H1 (cell line): ENCODE data around the gene AGO3.
A peak's percentile ranks its signal among the peaks of the same experiment; 100 is the strongest.

Source experiments
- EGR1 ChIP-seq: IDR thresholded peaks from 2 replicates; pipeline ENCODE4 v1.6.1; 2011; ENCODE audit warnings: low read depth, low read length, borderline replicate concordance
- EZH2 ChIP-seq: fragments of 200-600 bp; sonication (generic); IDR thresholded peaks from 2 replicates; pipeline ENCODE4 v1.7.1; 2012; ENCODE audit warnings: low read depth, mild to moderate bottlenecking, moderate library complexity, low read length, inconsistent platforms; ENCODE audit not compliant: severe bottlenecking
- POLR2A ChIP-seq, 2 experiments: IDR thresholded peaks; 1 replicate in 1 of 2; 2 replicates in 1 of 2; pipeline ENCODE4 v1.6.1; 2011; ENCODE audit warnings: low read depth in 2 of 2, low read length in 2 of 2, mild to moderate bottlenecking in 2 of 2; ENCODE audit errors: control extremely low read depth in 1 of 2
- POLR2AphosphoS5 ChIP-seq: IDR thresholded peaks from 2 replicates; pipeline ENCODE4 v1.6.1; 2011; ENCODE audit warnings: low read depth, low read length
- RBBP5 ChIP-seq: IDR thresholded peaks from 2 replicates; pipeline ENCODE4 v1.7.1; 2012; ENCODE audit warnings: low read depth, mild to moderate bottlenecking, inconsistent platforms, low read length, moderate library complexity, borderline replicate concordance
- SIN3A ChIP-seq, 2 experiments: IDR thresholded peaks in 1 of 2; conservative IDR thresholded peaks in 1 of 2; 2 replicates each; pipeline ENCODE4 v1.6.1; 2011 to 2012; ENCODE audit warnings: low read length in 2 of 2, improper control_type of control experiment in 1 of 2, low read depth in 1 of 2, mild to moderate bottlenecking in 1 of 2
- SIX5 ChIP-seq: IDR thresholded peaks from 2 replicates; pipeline ENCODE4 v1.6.1; 2011; ENCODE audit warnings: mild to moderate bottlenecking, low read depth, low read length
- TAF1 ChIP-seq: IDR thresholded peaks from 2 replicates; pipeline ENCODE4 v1.6.1; 2011; ENCODE audit warnings: mild to moderate bottlenecking, low read depth, low read length
- USF2 ChIP-seq: IDR thresholded peaks from 2 replicates; pipeline ENCODE4 v1.6.1; 2011; ENCODE audit warnings: low read length, improper control_type of control experiment
- TF ChIP-seq, protein P1 (sequence below), 3 experiments: IDR thresholded peaks; 1 replicate in 2 of 3; 2 replicates in 1 of 3; pipeline versions ENCODE4 v1.5.1 to v1.6.1; 2011; ENCODE audit warnings: low read length in 3 of 3, mild to moderate bottlenecking in 3 of 3, inconsistent platforms in 2 of 3, low read depth in 1 of 3, moderate library complexity in 1 of 3; ENCODE audit not compliant: insufficient read depth in 1 of 3; ENCODE audit errors: control extremely low read depth in 1 of 3
- TF ChIP-seq, protein P2 (sequence below): IDR thresholded peaks from 2 replicates; pipeline ENCODE4 v1.6.1; 2011; ENCODE audit warnings: low read depth, mild to moderate bottlenecking, low read length; ENCODE audit not compliant: insufficient read depth
- TF ChIP-seq, protein P3 (sequence below): IDR thresholded peaks from 2 replicates; pipeline ENCODE4 v1.6.1; 2012; ENCODE audit warnings: inconsistent platforms

GRCh38 chr1:35899941-35900340, 31.0 kb upstream of the AGO3 start:
- TF ChIP-seq TAF1 (no peak), USF2 (no peak), POLR2AphosphoS5 (no peak), POLR2A (IDR thresholded peaks at IDR 0.05; ENCODE audit: control extremely low read depth in 1 of 2, low read depth in 2 of 2, low read length in 2 of 2) (no peak), EZH2 (no peak), RBBP5 (no peak), SIN3A (conservative IDR thresholded peaks at IDR 0.05 in 1 of 2, IDR thresholded peaks at IDR 0.05 in 1 of 2; ENCODE audit: low read depth in 1 of 2, low read length in 2 of 2) (no peak), EGR1 (no peak), SIX5 (no peak)
- TF ChIP-seq, protein P1, sequence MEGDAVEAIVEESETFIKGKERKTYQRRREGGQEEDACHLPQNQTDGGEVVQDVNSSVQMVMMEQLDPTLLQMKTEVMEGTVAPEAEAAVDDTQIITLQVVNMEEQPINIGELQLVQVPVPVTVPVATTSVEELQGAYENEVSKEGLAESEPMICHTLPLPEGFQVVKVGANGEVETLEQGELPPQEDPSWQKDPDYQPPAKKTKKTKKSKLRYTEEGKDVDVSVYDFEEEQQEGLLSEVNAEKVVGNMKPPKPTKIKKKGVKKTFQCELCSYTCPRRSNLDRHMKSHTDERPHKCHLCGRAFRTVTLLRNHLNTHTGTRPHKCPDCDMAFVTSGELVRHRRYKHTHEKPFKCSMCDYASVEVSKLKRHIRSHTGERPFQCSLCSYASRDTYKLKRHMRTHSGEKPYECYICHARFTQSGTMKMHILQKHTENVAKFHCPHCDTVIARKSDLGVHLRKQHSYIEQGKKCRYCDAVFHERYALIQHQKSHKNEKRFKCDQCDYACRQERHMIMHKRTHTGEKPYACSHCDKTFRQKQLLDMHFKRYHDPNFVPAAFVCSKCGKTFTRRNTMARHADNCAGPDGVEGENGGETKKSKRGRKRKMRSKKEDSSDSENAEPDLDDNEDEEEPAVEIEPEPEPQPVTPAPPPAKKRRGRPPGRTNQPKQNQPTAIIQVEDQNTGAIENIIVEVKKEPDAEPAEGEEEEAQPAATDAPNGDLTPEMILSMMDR (IDR thresholded peaks at IDR 0.05; ENCODE audit: control extremely low read depth in 1 of 3, insufficient read depth in 1 of 3, low read depth in 1 of 3, low read length in 3 of 3), result peak in 2 of 3 experiments; percentile 16 to 24; a peak in 2 of 4 replicates
- TF ChIP-seq, protein P2, sequence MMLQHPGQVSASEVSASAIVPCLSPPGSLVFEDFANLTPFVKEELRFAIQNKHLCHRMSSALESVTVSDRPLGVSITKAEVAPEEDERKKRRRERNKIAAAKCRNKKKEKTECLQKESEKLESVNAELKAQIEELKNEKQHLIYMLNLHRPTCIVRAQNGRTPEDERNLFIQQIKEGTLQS, result no peak
- TF ChIP-seq, protein P3, sequence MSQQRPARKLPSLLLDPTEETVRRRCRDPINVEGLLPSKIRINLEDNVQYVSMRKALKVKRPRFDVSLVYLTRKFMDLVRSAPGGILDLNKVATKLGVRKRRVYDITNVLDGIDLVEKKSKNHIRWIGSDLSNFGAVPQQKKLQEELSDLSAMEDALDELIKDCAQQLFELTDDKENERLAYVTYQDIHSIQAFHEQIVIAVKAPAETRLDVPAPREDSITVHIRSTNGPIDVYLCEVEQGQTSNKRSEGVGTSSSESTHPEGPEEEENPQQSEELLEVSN, result no peak
